ENCODE measurements around the gene GPR27. TPM values are rescaled to one million over a fixed set of nuclear protein-coding genes. Genes with fewer than 3 reads are reported as not detected.

Gene GPR27
- total and polyA plus RNA-seq, 4 donors, result 0.09 to 0.65 (median 0.17) TPM; not detected in 1

DNA sequence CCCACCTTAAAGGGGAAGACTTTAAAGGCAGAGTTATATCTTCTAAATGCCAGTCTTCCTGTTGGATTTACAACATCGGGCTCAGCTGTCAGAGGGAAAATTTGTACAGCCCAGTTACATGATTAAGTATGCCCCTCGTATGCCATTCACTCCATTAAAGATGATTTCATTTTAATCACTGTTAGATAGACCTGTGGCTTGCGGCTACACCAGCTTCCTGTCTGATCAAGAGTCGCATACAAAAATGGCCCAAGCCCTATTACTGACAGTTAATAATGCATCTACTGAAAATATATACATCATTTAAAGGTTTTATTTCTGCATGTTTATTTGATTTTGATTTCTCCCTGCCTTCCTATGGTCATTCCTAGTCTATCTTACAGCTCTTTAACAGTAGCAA, 35.6 kb upstream of the GPR27 start:
- no peak overlapping the region for H3K9ac ChIP-seq (ENCODE audit: low read depth in 1 of 2, low read length in 2 of 2)
- H3K36me3 ChIP-seq (ENCODE audit: control insufficient read depth in 4 of 4, insufficient read depth in 3 of 4, low read depth in 1 of 4, low read length in 3 of 4), result no peaks in the 10 kb centered on the region
- DNase-seq (ENCODE audit: low spot score), result no peak
- 76% methylated on average over 4 of the region's 4 CpGs for WGBS
- no peaks in the 10 kb centered on the region for H3K9me3 ChIP-seq (ENCODE audit: control insufficient read depth in 4 of 4, low read length in 3 of 4)
- H3K27ac ChIP-seq (ENCODE audit: low read depth in 1 of 2, low read length in 2 of 2), result no peak overlapping the region
- H3K27me3 ChIP-seq (ENCODE audit: control insufficient read depth in 4 of 4, insufficient read depth in 4 of 4, low read length in 3 of 4), result no peaks in the 10 kb centered on the region
- TF ChIP-seq EGR1 (IDR thresholded peaks at IDR 0.05; ENCODE audit: low read depth in 2 of 2), result no peak
- TF ChIP-seq GABPA (IDR thresholded peaks at IDR 0.05 in 1 of 2, conservative IDR thresholded peaks at IDR 0.05 in 1 of 2), result no peak
- TF ChIP-seq MAX (IDR thresholded peaks at IDR 0.05), result no peak
- H3K4me1 ChIP-seq (ENCODE audit: control insufficient read depth in 4 of 4, insufficient read depth in 4 of 4, low read length in 3 of 4), result peaks cover 0 to 4% (median 0%) of the 10 kb centered on the region in 4 donors
- H3K4me3 ChIP-seq (ENCODE audit: low read depth in 1 of 3, low read length in 3 of 3), result no peak overlapping the region

- TF ChIP-seq EGR1 (IDR thresholded peaks at IDR 0.05; ENCODE audit: low read depth in 2 of 2), result no peak
- TF ChIP-seq FOXA2 (IDR thresholded peaks at IDR 0.05), result no peak
- no peak for TF ChIP-seq TAF1 (conservative IDR thresholded peaks at IDR 0.05)
- no peak for TF ChIP-seq MAX (IDR thresholded peaks at IDR 0.05)
- no peak for TF ChIP-seq JUND (IDR thresholded peaks at IDR 0.05)
- TF ChIP-seq FOXA1 (IDR thresholded peaks at IDR 0.05), result no peak
- no peak for TF ChIP-seq RXRA (IDR thresholded peaks at IDR 0.05)
- TF ChIP-seq CTCF (IDR thresholded peaks at IDR 0.05; ENCODE audit: low read depth, low read length, missing input control), result no peak
- no peak for TF ChIP-seq SP1 (IDR thresholded peaks at IDR 0.05)
- TF ChIP-seq, protein P1, sequence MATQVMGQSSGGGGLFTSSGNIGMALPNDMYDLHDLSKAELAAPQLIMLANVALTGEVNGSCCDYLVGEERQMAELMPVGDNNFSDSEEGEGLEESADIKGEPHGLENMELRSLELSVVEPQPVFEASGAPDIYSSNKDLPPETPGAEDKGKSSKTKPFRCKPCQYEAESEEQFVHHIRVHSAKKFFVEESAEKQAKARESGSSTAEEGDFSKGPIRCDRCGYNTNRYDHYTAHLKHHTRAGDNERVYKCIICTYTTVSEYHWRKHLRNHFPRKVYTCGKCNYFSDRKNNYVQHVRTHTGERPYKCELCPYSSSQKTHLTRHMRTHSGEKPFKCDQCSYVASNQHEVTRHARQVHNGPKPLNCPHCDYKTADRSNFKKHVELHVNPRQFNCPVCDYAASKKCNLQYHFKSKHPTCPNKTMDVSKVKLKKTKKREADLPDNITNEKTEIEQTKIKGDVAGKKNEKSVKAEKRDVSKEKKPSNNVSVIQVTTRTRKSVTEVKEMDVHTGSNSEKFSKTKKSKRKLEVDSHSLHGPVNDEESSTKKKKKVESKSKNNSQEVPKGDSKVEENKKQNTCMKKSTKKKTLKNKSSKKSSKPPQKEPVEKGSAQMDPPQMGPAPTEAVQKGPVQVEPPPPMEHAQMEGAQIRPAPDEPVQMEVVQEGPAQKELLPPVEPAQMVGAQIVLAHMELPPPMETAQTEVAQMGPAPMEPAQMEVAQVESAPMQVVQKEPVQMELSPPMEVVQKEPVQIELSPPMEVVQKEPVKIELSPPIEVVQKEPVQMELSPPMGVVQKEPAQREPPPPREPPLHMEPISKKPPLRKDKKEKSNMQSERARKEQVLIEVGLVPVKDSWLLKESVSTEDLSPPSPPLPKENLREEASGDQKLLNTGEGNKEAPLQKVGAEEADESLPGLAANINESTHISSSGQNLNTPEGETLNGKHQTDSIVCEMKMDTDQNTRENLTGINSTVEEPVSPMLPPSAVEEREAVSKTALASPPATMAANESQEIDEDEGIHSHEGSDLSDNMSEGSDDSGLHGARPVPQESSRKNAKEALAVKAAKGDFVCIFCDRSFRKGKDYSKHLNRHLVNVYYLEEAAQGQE (IDR thresholded peaks at IDR 0.05), result no peak
- TF ChIP-seq NR2F2 (IDR thresholded peaks at IDR 0.05), result no peak
- no peaks in the 10 kb centered on the region for H3K9me3 ChIP-seq (ENCODE audit: control insufficient read depth in 4 of 4, low read length in 3 of 4)
- H3K27ac ChIP-seq (ENCODE audit: low read depth in 1 of 2, low read length in 2 of 2), result no peak overlapping the region
- 92% methylated on average over 7 of the region's 7 CpGs for WGBS
- H3K9ac ChIP-seq (ENCODE audit: low read depth in 1 of 2, low read length in 2 of 2), result no peak overlapping the region
- DNase-seq (ENCODE audit: low spot score), result no peak
- no peak overlapping the region for H3K4me3 ChIP-seq (ENCODE audit: low read depth in 1 of 3, low read length in 3 of 3)
- H3K36me3 ChIP-seq (ENCODE audit: control insufficient read depth in 4 of 4, insufficient read depth in 3 of 4, low read depth in 1 of 4, low read length in 3 of 4), result no peaks in the 10 kb centered on the region
- no peaks in the 10 kb centered on the region for H3K27me3 ChIP-seq (ENCODE audit: control insufficient read depth in 4 of 4, insufficient read depth in 4 of 4, low read length in 3 of 4)
- peaks cover 0 to 20% (median 13%) of the 10 kb centered on the region in 4 donors for H3K4me1 ChIP-seq (ENCODE audit: control insufficient read depth in 4 of 4, insufficient read depth in 4 of 4, low read length in 3 of 4)
These were observed 32.7 kb upstream of the GPR27 start for GRCh38 chr3:71721002-71721401.

- no peak overlapping the region for H3K4me3 ChIP-seq (ENCODE audit: low read depth in 1 of 3, low read length in 3 of 3)
- TF ChIP-seq RAD21 (IDR thresholded peaks at IDR 0.05) (no peak), GABPA (IDR thresholded peaks at IDR 0.05 in 1 of 2, conservative IDR thresholded peaks at IDR 0.05 in 1 of 2) (no peak), YY1 (IDR thresholded peaks at IDR 0.05) (no peak)
- WGBS, result 79% methylated on average over 6 of the region's 6 CpGs
- no peaks in the 10 kb centered on the region for H3K9me3 ChIP-seq (ENCODE audit: control insufficient read depth in 4 of 4, low read length in 3 of 4)
- no peak for DNase-seq (ENCODE audit: low spot score)
- H3K9ac ChIP-seq (ENCODE audit: low read depth in 1 of 2, low read length in 2 of 2), result no peak overlapping the region
- H3K4me1 ChIP-seq (ENCODE audit: control insufficient read depth in 4 of 4, insufficient read depth in 4 of 4, low read length in 3 of 4), result peaks cover 0 to 23% (median 13%) of the 10 kb centered on the region in 4 donors
- H3K36me3 ChIP-seq (ENCODE audit: control insufficient read depth in 4 of 4, insufficient read depth in 3 of 4, low read depth in 1 of 4, low read length in 3 of 4), result no peaks in the 10 kb centered on the region
- H3K27ac ChIP-seq (ENCODE audit: low read depth in 1 of 2, low read length in 2 of 2), result no peak overlapping the region
- no peaks in the 10 kb centered on the region for H3K27me3 ChIP-seq (ENCODE audit: control insufficient read depth in 4 of 4, insufficient read depth in 4 of 4, low read length in 3 of 4)
These were observed 32.0 kb upstream of the GPR27 start for GRCh38 chr3:71721651-71722157.

Data from liver (tissue), 9 donors.